ENCODE data around the gene RBCK1. TPM values are rescaled to one million over a fixed set of nuclear protein-coding genes. Genes with fewer than 3 reads are reported as not detected.

Gene RBCK1
- total and polyA plus RNA-seq, 10 of the 15 experiments (the other 5 are each of a cell fraction or from before 2014, with no cell fraction given), result 14.1 to 99.7 (median 76.0) TPM

- SMC1A ChIA-PET (ENCODE audit: uncharacterized antibody, unreplicated experiment), result interaction anchor here (1.4 kb wide), 1 partner anchor 48 kb away, joined by 3 read pairs; no protein-coding TSS in a partner anchor
- WGBS (ENCODE audit: insufficient coverage, insufficient replicate concordance, low lambda C conversion rate, missing lambda C conversion rate), result 97% methylated on average over 21 of the region's 21 CpGs
- no TSS peak for BruUV-seq (replicated peaks)
Observed at GRCh38 chr20:430091-430999, 22.2 kb downstream of the RBCK1 start.

GRCh38 chr20:431012-431904 is 23.2 kb downstream of the RBCK1 start:
- Histone ChIP-seq H3K4me1 (ENCODE audit: control insufficient read depth, insufficient read depth, low read length) (peaks cover 24% of the 10 kb centered on the region), H3K36me3 (ENCODE audit: control insufficient read depth in 2 of 2, insufficient read depth in 2 of 2, low read length in 1 of 2) (peaks cover 20 to 22% of the 10 kb centered on the region in 2 experiments), H3K27ac (ENCODE audit: control insufficient read depth, insufficient read depth) (no peak overlapping the region), H2AFZ (ENCODE audit: control insufficient read depth, low read depth, low read length) (no peak overlapping the region), H3K4me3 (no peak overlapping the region), H3K27me3 (replicated peaks in 1 of 2; ENCODE audit: control insufficient read depth in 2 of 2, insufficient read depth in 2 of 2, low read length in 1 of 2) (no peaks in the 10 kb centered on the region), H3K79me2 (ENCODE audit: control insufficient read depth, insufficient read depth, low read length) (no peaks in the 10 kb centered on the region), H4K20me1 (ENCODE audit: control insufficient read depth, insufficient read depth) (no peaks in the 10 kb centered on the region), H3K9ac (ENCODE audit: control insufficient read depth, insufficient read depth, low read length) (no peak overlapping the region), H3K9me3 (replicated peaks; ENCODE audit: control insufficient read depth, insufficient read depth, low read length) (no peaks in the 10 kb centered on the region), H3K4me2 (ENCODE audit: control insufficient read depth, insufficient read depth) (no peak overlapping the region)
- 80% methylated on average over 17 of the region's 17 CpGs for WGBS (ENCODE audit: insufficient coverage, insufficient replicate concordance, low lambda C conversion rate, missing lambda C conversion rate)
- POLR2A ChIA-PET, result interaction anchor here (2.1 kb wide), 1 partner anchor 18 kb away, joined by 7 read pairs; no protein-coding TSS in a partner anchor
- CTCF ChIA-PET, result interaction anchor here (0.7 to 3.8 kb wide), 17 partner anchors 14 to 108 kb away, joined by 3 to 21 read pairs (median 3); no protein-coding TSS in a partner anchor
- ATAC-seq (peak; percentile 65), DNase-seq (ENCODE audit: low read depth, low spot score) (no peak), FAIRE-seq (no peak)
- in situ Hi-C loops (cut with MboI) (no loop called here), intact Hi-C loops (cut with micrococcal nuclease; ENCODE audit: unreplicated experiment) (loop anchor here (1.0 kb wide), 1 partner anchor 77 kb away; no protein-coding TSS in a partner anchor)
- BruUV-seq (replicated peaks), result no TSS peak
- SMC1A ChIA-PET (ENCODE audit: uncharacterized antibody, unreplicated experiment), result interaction anchor here (0.9 to 1.4 kb wide), 6 partner anchors 21 to 76 kb away, joined by 3 to 4 read pairs (median 3); no protein-coding TSS in a partner anchor
- TF ChIP-seq SMC3 (IDR thresholded peaks at IDR 0.05; ENCODE audit: borderline replicate concordance, low read length) (peak; percentile 47; the same call in 1 of the 2 replicates), POLR2A (IDR thresholded peaks at IDR 0.05; ENCODE audit: low read depth, low read length) (peak; percentile 18), RAD21 (IDR thresholded peaks at IDR 0.05; ENCODE audit: insufficient read depth, low read depth, low read length) (peak; percentile 15; the same call in 1 of the 2 replicates), CTCF (IDR thresholded peaks at IDR 0.05 in 2 of 3, conservative IDR thresholded peaks at IDR 0.05 in 1 of 3; ENCODE audit: control insufficient read depth in 2 of 3, extremely low read depth in 1 of 3, insufficient read depth in 1 of 3, low read depth in 3 of 3, low read length in 3 of 3) (peak; percentile 20 to 63 (median 63); a peak in 5 of 6 replicates), ZNF274 (IDR thresholded peaks at IDR 0.05; ENCODE audit: insufficient read depth, insufficient read length) (no peak)
- RAD21 ChIA-PET (ENCODE audit: unreplicated experiment), result interaction anchor here (0.6 to 1.8 kb wide), 4 partner anchors 22 to 79 kb away, joined by 3 to 10 read pairs (median 4); no protein-coding TSS in a partner anchor

More at GRCh38 chr20:430091-430999, 22.2 kb downstream of the RBCK1 start:
- H3K9ac ChIP-seq (ENCODE audit: control insufficient read depth, insufficient read depth, low read length), result no peak overlapping the region
- FAIRE-seq (no peak), DNase-seq (ENCODE audit: low read depth, low spot score) (no peak), ATAC-seq (no peak)
- peaks cover 16% of the 10 kb centered on the region in 2 experiments for H3K36me3 ChIP-seq (ENCODE audit: control insufficient read depth in 2 of 2, insufficient read depth in 2 of 2, low read length in 1 of 2)
- H3K27me3 ChIP-seq (replicated peaks in 1 of 2; ENCODE audit: control insufficient read depth in 2 of 2, insufficient read depth in 2 of 2, low read length in 1 of 2), result no peaks in the 10 kb centered on the region
- H2AFZ ChIP-seq (ENCODE audit: control insufficient read depth, low read depth, low read length), result no peak overlapping the region
- TF ChIP-seq ESRRA (IDR thresholded peaks at IDR 0.05; ENCODE audit: low read length) (no peak), MTA3 (IDR thresholded peaks at IDR 0.05; ENCODE audit: borderline replicate concordance, low read length) (no peak), ZNF384 (IDR thresholded peaks at IDR 0.05; ENCODE audit: borderline replicate concordance, low read depth, low read length) (no peak)
- RAD21 ChIA-PET (ENCODE audit: unreplicated experiment), result no interaction called here
- H3K79me2 ChIP-seq (ENCODE audit: control insufficient read depth, insufficient read depth, low read length), result no peaks in the 10 kb centered on the region
- peaks cover 24% of the 10 kb centered on the region for H3K4me1 ChIP-seq (ENCODE audit: control insufficient read depth, insufficient read depth, low read length)
- H3K9me3 ChIP-seq (replicated peaks; ENCODE audit: control insufficient read depth, insufficient read depth, low read length), result no peaks in the 10 kb centered on the region
- no peak overlapping the region for H3K4me3 ChIP-seq
- H3K27ac ChIP-seq (ENCODE audit: control insufficient read depth, insufficient read depth), result no peak overlapping the region
- CTCF ChIA-PET, result interaction anchor here (1.4 to 3.8 kb wide), 2 partner anchors 76 to 107 kb away, joined by 3 to 21 read pairs; no protein-coding TSS in a partner anchor
- no peak overlapping the region for H3K4me2 ChIP-seq (ENCODE audit: control insufficient read depth, insufficient read depth)
- H4K20me1 ChIP-seq (ENCODE audit: control insufficient read depth, insufficient read depth), result no peaks in the 10 kb centered on the region
- intact Hi-C loops (cut with micrococcal nuclease; ENCODE audit: unreplicated experiment) (no loop called here), in situ Hi-C loops (cut with MboI) (no loop called here)
- POLR2A ChIA-PET, result interaction anchor here (0.6 kb wide), 1 partner anchor 102 kb away, joined by 4 read pairs; no protein-coding TSS in a partner anchor

Data from GM12878 (cell line).